Measurements from ENCODE around the gene LRRC42. TPM values are rescaled to one million over a fixed set of nuclear protein-coding genes. Genes with fewer than 3 reads are reported as not detected.

Gene LRRC42
- total and polyA plus RNA-seq, 4 donors: 7.7 to 17.8 (median 17.0) TPM

- Histone ChIP-seq H3K4me1 (ENCODE audit: control insufficient read depth in 5 of 5, insufficient read depth in 5 of 5, low read length in 5 of 5) (no peaks in the 10 kb centered on the region), H3K27ac (ENCODE audit: low read depth in 1 of 2, low read length in 1 of 2) (no peak overlapping the region), H3K27me3 (ENCODE audit: control insufficient read depth in 3 of 3, insufficient read depth in 3 of 3, low read length in 2 of 3) (no peaks in the 10 kb centered on the region), H3K9me3 (ENCODE audit: control insufficient read depth in 4 of 4, insufficient read depth in 3 of 4, low read length in 3 of 4) (peaks cover 0 to 11% (median 3%) of the 10 kb centered on the region in 4 donors), H3K36me3 (ENCODE audit: control insufficient read depth in 4 of 4, insufficient read depth in 4 of 4, low read length in 4 of 4) (peaks cover 3 to 34% (median 21%) of the 10 kb centered on the region in 4 donors), H3K4me3 (no peak overlapping the region), H3K9ac (ENCODE audit: insufficient read depth in 1 of 2, low read length in 2 of 2) (no peak overlapping the region)
- ATAC-seq (ENCODE audit: insufficient read depth, low FRiP score): no peak
- 96 to 98% methylated on average over 2 of the region's 2 CpGs for WGBS, 2 donors
- TF ChIP-seq CTCF (IDR thresholded peaks at IDR 0.05; ENCODE audit: control extremely low read depth, extremely low read depth): no peak
- DNase-seq: no peak
Observed at GRCh38 chr1:53931523-53931922, 14.6 kb upstream of the LRRC42 start.

- H3K27me3 ChIP-seq (ENCODE audit: control insufficient read depth in 3 of 3, insufficient read depth in 3 of 3, low read length in 2 of 3): no peaks in the 10 kb centered on the region
- DNase-seq: no peak
- TF ChIP-seq CTCF (IDR thresholded peaks at IDR 0.05; ENCODE audit: control extremely low read depth, extremely low read depth): no peak
- ATAC-seq (ENCODE audit: insufficient read depth, low FRiP score): no peak
- no peak overlapping the region for H3K4me3 ChIP-seq
- H3K9ac ChIP-seq (ENCODE audit: insufficient read depth in 1 of 2, low read length in 2 of 2): no peak overlapping the region
- H3K36me3 ChIP-seq (ENCODE audit: control insufficient read depth in 4 of 4, insufficient read depth in 4 of 4, low read length in 4 of 4): peaks cover 0 to 26% (median 12%) of the 10 kb centered on the region in 4 donors
- peaks cover 0 to 2% (median 0%) of the 10 kb centered on the region in 5 donors for H3K4me1 ChIP-seq (ENCODE audit: control insufficient read depth in 5 of 5, insufficient read depth in 5 of 5, low read length in 5 of 5)
- 97 to 98% methylated on average over 1 of the region's 1 CpG for WGBS, 2 donors
- H3K27ac ChIP-seq (ENCODE audit: low read depth in 1 of 2, low read length in 1 of 2): no peak overlapping the region
- peaks cover 0 to 11% (median 3%) of the 10 kb centered on the region in 4 donors for H3K9me3 ChIP-seq (ENCODE audit: control insufficient read depth in 4 of 4, insufficient read depth in 3 of 4, low read length in 3 of 4)
Observed at GRCh38 chr1:53934170-53934765, 11.9 kb upstream of the LRRC42 start.

- peaks cover 0 to 26% (median 12%) of the 10 kb centered on the region in 4 donors for H3K36me3 ChIP-seq (ENCODE audit: control insufficient read depth in 4 of 4, insufficient read depth in 4 of 4, low read length in 4 of 4)
- peaks cover 0 to 11% (median 3%) of the 10 kb centered on the region in 4 donors for H3K9me3 ChIP-seq (ENCODE audit: control insufficient read depth in 4 of 4, insufficient read depth in 3 of 4, low read length in 3 of 4)
- TF ChIP-seq CTCF (IDR thresholded peaks at IDR 0.05; ENCODE audit: control extremely low read depth, extremely low read depth): no peak
- no peaks in the 10 kb centered on the region for H3K27me3 ChIP-seq (ENCODE audit: control insufficient read depth in 3 of 3, insufficient read depth in 3 of 3, low read length in 2 of 3)
- H3K9ac ChIP-seq (ENCODE audit: insufficient read depth in 1 of 2, low read length in 2 of 2): no peak overlapping the region
- ATAC-seq (ENCODE audit: insufficient read depth, low FRiP score) (no peak), DNase-seq (no peak)
- H3K4me1 ChIP-seq (ENCODE audit: control insufficient read depth in 5 of 5, insufficient read depth in 5 of 5, low read length in 5 of 5): peaks cover 0 to 2% (median 0%) of the 10 kb centered on the region in 5 donors
- H3K4me3 ChIP-seq: no peak overlapping the region
- 98% methylated on average over 1 of the region's 1 CpG for WGBS, 2 donors
- no peak overlapping the region for H3K27ac ChIP-seq (ENCODE audit: low read depth in 1 of 2, low read length in 1 of 2)
Observed at GRCh38 chr1:53936430-53936829, 9.7 kb upstream of the LRRC42 start.
